ENCODE measurements around the gene ZBTB5.
"Not testable (repeated sequence)": the region's sequence is repeated elsewhere in the genome, so short reads cannot be mapped to it uniquely, and the experiment has no call there.

The ZBTB5 gene

GRCh38 chr9:37474438-37474837 is 9.2 kb upstream of the ZBTB5 start:
- peaks cover 7% of the 10 kb centered on the region; the same call in 1 of the 2 replicates for H3K9me3 ChIP-seq (ENCODE audit: insufficient read depth, low read depth, low read length)
- no peak overlapping the region for H3K4me2 ChIP-seq (ENCODE audit: low read depth, low read length, poor library complexity, severe bottlenecking)
- H3F3A ChIP-seq (ENCODE audit: low read depth), result no peaks in the 10 kb centered on the region
- no peak for TF ChIP-seq CTCF (conservative IDR thresholded peaks at IDR 0.05; ENCODE audit: low read length)
- TF ChIP-seq EZH2phosphoT487 (IDR thresholded peaks at IDR 0.05; ENCODE audit: borderline replicate concordance), result no peak
- H3K9me2 ChIP-seq (replicated peaks; ENCODE audit: low read depth, low read length), result no peaks in the 10 kb centered on the region
- H3K79me2 ChIP-seq (ENCODE audit: insufficient read depth, low read length), result no peaks in the 10 kb centered on the region
- no peak overlapping the region for H3K9ac ChIP-seq (ENCODE audit: low read depth, low read length, poor library complexity, severe bottlenecking)
- no peaks in the 10 kb centered on the region for H3K4me1 ChIP-seq (ENCODE audit: insufficient read depth, low read length, poor library complexity, severe bottlenecking)
- no peak overlapping the region for H3K4me3 ChIP-seq (ENCODE audit: low read length, poor library complexity, severe bottlenecking)
- H4K20me1 ChIP-seq (ENCODE audit: insufficient read depth, low read length, poor library complexity, severe bottlenecking), result no peaks in the 10 kb centered on the region
- H3K27me3 ChIP-seq (ENCODE audit: insufficient read depth, low read length, poor library complexity, severe bottlenecking), result no peaks in the 10 kb centered on the region
- H3K36me3 ChIP-seq (ENCODE audit: insufficient read depth, low read length), result no peaks in the 10 kb centered on the region
- no peak overlapping the region for H2AFZ ChIP-seq (ENCODE audit: low read length)

DNA sequence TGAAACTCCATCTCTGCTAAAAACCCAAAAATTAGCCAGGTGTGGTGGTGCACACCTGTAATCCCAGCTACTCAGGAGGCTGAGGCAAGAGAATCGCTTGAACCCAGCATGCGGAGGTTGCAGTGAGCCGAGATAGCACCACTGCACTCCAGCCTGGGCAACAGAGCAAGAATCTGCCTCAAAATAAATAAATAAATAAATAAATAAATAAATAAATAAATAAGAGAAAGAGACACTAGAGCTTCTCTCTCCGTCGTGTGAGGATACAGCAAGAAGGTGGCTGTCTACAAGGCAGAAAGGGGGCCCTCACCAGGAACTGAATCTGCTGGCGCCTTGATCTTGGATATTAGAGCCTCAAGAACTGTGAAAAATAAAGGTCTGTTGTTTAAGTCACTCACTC is 8.7 kb upstream of the ZBTB5 start:
- not testable (repeated sequence) for H3F3A ChIP-seq (ENCODE audit: low read depth); H3K9me2 ChIP-seq (replicated peaks; ENCODE audit: low read depth, low read length); H3K36me3 ChIP-seq (ENCODE audit: insufficient read depth, low read length); H3K4me2 ChIP-seq (ENCODE audit: low read depth, low read length, poor library complexity, severe bottlenecking); H3K4me3 ChIP-seq (ENCODE audit: low read length, poor library complexity, severe bottlenecking); H2AFZ ChIP-seq (ENCODE audit: low read length); H3K27me3 ChIP-seq (ENCODE audit: insufficient read depth, low read length, poor library complexity, severe bottlenecking); H4K20me1 ChIP-seq (ENCODE audit: insufficient read depth, low read length, poor library complexity, severe bottlenecking); H3K79me2 ChIP-seq (ENCODE audit: insufficient read depth, low read length); H3K4me1 ChIP-seq (ENCODE audit: insufficient read depth, low read length, poor library complexity, severe bottlenecking); H3K9me3 ChIP-seq (ENCODE audit: insufficient read depth, low read depth, low read length); H3K9ac ChIP-seq (ENCODE audit: low read depth, low read length, poor library complexity, severe bottlenecking)

DNA sequence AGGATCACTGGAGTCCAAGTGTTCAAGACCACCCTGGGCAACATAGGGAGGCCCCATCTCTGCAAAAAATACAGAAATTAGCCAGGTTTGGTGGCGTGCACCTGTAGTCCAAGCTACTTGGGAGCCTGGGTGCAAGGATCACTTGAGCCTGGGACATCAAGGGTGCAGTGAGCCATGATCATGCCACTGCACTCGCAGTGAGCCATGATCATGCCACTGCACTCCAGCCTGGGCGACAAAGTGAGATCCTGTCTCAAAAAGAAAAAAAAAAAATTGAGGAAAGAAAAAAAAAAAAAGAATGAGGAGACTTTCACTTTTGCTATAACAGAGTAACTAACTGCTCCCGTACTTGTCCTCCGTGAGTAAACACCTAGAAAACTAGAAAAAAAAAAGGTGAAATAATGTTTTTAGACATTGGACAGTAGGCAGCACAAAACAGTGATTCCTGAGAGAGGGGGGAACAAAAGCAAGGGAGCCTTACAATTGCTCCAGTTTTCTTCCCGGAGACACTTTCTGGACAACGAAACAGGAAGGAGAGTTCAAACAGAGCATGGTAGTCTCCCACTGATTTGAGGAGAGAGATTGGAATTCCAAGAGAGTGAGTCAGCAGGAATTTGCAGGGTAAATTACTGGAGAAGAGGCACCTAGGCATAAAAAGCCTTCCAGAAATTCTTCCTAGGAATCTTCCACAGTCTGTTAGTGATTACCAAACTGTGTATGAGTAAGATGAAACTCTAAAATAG is 6.9 kb upstream of the ZBTB5 start:
- Histone ChIP-seq H4K20me1 (ENCODE audit: insufficient read depth, low read length, poor library complexity, severe bottlenecking) (no peaks in the 10 kb centered on the region), H3K9me2 (replicated peaks; ENCODE audit: low read depth, low read length) (no peaks in the 10 kb centered on the region), H3K4me1 (ENCODE audit: insufficient read depth, low read length, poor library complexity, severe bottlenecking) (no peaks in the 10 kb centered on the region), H3K36me3 (ENCODE audit: insufficient read depth, low read length) (no peaks in the 10 kb centered on the region), H3K4me3 (ENCODE audit: low read length, poor library complexity, severe bottlenecking) (no peak overlapping the region), H3F3A (ENCODE audit: low read depth) (no peaks in the 10 kb centered on the region), H2AFZ (ENCODE audit: low read length) (0 out of 2 replicates have a peak overlapping the region, but pooled peaks have one; percentile 51), H3K27me3 (ENCODE audit: insufficient read depth, low read length, poor library complexity, severe bottlenecking) (no peaks in the 10 kb centered on the region), H3K9me3 (ENCODE audit: insufficient read depth, low read depth, low read length) (peaks cover 7% of the 10 kb centered on the region; the same call in 1 of the 2 replicates), H3K4me2 (ENCODE audit: low read depth, low read length, poor library complexity, severe bottlenecking) (no peak overlapping the region), H3K9ac (ENCODE audit: low read depth, low read length, poor library complexity, severe bottlenecking) (no peak overlapping the region), H3K79me2 (ENCODE audit: insufficient read depth, low read length) (no peaks in the 10 kb centered on the region)
- TF ChIP-seq EZH2phosphoT487 (IDR thresholded peaks at IDR 0.05; ENCODE audit: borderline replicate concordance), result no peak
- no peak for TF ChIP-seq CTCF (conservative IDR thresholded peaks at IDR 0.05; ENCODE audit: low read length)

DNA sequence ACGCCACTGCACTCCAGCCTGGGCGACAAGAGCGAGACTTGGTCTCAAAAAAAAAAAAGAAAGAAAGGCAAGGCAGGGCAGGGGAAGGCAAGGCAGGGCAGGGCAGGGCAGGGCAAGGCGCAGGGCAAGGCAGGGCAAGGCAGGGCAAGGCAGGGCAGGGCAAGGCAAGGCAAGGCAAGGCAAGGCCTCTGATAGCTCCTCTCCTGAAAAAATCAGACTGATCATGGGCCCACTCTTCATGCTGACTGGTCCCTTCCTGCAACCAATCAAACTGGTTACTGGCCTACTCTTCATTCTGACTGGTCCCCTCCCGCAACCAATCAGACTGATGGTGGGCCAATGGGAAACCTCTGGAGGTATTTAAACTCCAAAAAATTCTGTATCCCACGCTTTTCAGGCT is 3.4 kb upstream of the ZBTB5 start:
- Histone ChIP-seq H3F3A (ENCODE audit: low read depth) (no peaks in the 10 kb centered on the region), H3K4me1 (ENCODE audit: insufficient read depth, low read length, poor library complexity, severe bottlenecking) (peaks cover 12% of the 10 kb centered on the region), H3K4me2 (ENCODE audit: low read depth, low read length, poor library complexity, severe bottlenecking) (no peak overlapping the region), H3K9me3 (ENCODE audit: insufficient read depth, low read depth, low read length) (no peaks in the 10 kb centered on the region), H2AFZ (ENCODE audit: low read length) (no peak overlapping the region), H3K79me2 (ENCODE audit: insufficient read depth, low read length) (peaks cover 11% of the 10 kb centered on the region), H3K4me3 (ENCODE audit: low read length, poor library complexity, severe bottlenecking) (no peak overlapping the region), H3K9me2 (replicated peaks; ENCODE audit: low read depth, low read length) (no peaks in the 10 kb centered on the region), H3K9ac (ENCODE audit: low read depth, low read length, poor library complexity, severe bottlenecking) (no peak overlapping the region), H3K36me3 (ENCODE audit: insufficient read depth, low read length) (no peaks in the 10 kb centered on the region), H3K27me3 (ENCODE audit: insufficient read depth, low read length, poor library complexity, severe bottlenecking) (no peaks in the 10 kb centered on the region), H4K20me1 (ENCODE audit: insufficient read depth, low read length, poor library complexity, severe bottlenecking) (peaks cover 7% of the 10 kb centered on the region)
- TF ChIP-seq EZH2phosphoT487 (IDR thresholded peaks at IDR 0.05; ENCODE audit: borderline replicate concordance), result no peak
- TF ChIP-seq CTCF (conservative IDR thresholded peaks at IDR 0.05; ENCODE audit: low read length), result no peak

- H2AFZ ChIP-seq (ENCODE audit: low read length); H3K9ac ChIP-seq (ENCODE audit: low read depth, low read length, poor library complexity, severe bottlenecking); H3F3A ChIP-seq (ENCODE audit: low read depth); H3K9me2 ChIP-seq (replicated peaks; ENCODE audit: low read depth, low read length); H3K36me3 ChIP-seq (ENCODE audit: insufficient read depth, low read length); H3K27me3 ChIP-seq (ENCODE audit: insufficient read depth, low read length, poor library complexity, severe bottlenecking); H3K4me3 ChIP-seq (ENCODE audit: low read length, poor library complexity, severe bottlenecking); H3K4me2 ChIP-seq (ENCODE audit: low read depth, low read length, poor library complexity, severe bottlenecking); H3K9me3 ChIP-seq (ENCODE audit: insufficient read depth, low read depth, low read length): not testable (repeated sequence)
- peaks cover 23% of the 10 kb centered on the region for H3K4me1 ChIP-seq (ENCODE audit: insufficient read depth, low read length, poor library complexity, severe bottlenecking)
- peaks cover 17% of the 10 kb centered on the region for H4K20me1 ChIP-seq (ENCODE audit: insufficient read depth, low read length, poor library complexity, severe bottlenecking)
- peaks cover 22% of the 10 kb centered on the region for H3K79me2 ChIP-seq (ENCODE audit: insufficient read depth, low read length)
Measured at GRCh38 chr9:37467530-37467929, 2.3 kb upstream of the ZBTB5 start.
